GM19452 (cell line): Measurements from ENCODE around the gene CNIH3.
"Not testable (repeated sequence)": the region's sequence is repeated elsewhere in the genome, so short reads cannot be mapped to it uniquely, and the experiment has no call there.

Experiments
- ATAC-seq: cut with Tn5 transposase; IDR thresholded peaks from one replicate; pipeline ENCODE4 v1.9.1; 2021; ENCODE audit not compliant: unreplicated experiment

The CNIH3 gene

DNA sequence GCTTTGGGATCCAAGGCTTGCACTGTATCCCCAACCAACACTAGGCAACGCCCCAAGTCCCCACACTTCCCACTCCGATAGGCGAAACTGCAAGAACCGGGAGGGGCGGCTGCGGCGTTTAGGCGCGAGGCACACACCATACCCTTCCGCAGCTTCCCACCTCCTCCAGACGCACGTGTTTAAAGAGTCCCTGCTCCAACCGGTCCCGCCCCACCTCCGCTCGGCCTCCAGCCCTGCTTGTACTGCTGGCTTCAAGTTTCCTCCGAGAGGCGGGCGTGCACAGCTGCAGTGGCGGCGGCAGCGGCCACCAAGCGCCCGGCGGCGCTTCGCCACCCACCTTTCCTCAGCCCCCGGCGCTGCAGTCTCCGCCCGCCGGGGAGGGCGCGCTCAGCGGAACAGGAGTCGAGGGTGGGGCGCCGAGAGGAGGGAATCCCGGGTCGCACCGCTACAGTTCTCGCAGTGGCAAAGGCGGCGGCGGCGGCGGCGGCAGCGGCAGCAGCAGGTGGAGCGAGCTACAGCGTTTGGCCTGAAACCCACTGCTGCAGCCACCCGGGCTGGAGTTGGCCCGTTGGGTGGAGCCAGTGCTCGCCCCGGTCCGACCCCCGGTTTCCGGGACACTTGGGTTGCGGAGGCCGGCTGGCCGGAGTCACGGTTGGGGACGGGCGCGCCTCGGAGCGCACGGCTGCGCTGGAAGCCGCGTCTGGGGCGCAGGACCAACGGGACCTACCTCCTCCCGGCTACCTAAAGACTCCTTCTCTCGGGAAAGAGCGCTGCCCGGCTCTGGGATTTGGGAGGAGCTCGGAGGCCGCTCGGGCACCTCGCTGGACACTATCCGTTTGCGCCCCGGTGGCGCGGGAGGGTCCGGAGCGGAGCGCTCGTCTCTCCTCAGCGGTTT, at the start of gene CNIH3:
CNIH3 (plus strand) TSS at position 457 of the 895 bp plus-strand sequence. CDS start 858 bp downstream, outside the sequence.
- ATAC-seq, result no peak

DNA sequence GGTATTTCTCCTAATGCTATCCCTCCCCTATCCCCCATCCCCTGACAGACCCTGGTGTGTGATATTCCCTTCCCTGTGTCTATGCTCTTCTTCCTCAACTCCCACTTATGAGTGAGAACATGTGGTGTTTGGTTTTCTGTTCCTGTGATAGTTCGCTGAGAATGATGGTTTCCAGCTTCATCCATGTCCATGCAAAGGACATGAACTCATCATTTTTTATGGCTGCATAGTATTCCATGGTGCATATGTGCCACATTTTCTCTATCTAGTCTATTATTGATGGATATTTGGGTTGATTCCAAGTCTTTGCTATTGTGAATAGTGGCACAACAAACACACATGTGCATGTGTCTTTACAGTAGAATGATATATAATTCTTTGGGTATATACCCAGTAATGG, 49.6 kb upstream of the CNIH3 start:
- ATAC-seq, result not testable (repeated sequence)

DNA sequence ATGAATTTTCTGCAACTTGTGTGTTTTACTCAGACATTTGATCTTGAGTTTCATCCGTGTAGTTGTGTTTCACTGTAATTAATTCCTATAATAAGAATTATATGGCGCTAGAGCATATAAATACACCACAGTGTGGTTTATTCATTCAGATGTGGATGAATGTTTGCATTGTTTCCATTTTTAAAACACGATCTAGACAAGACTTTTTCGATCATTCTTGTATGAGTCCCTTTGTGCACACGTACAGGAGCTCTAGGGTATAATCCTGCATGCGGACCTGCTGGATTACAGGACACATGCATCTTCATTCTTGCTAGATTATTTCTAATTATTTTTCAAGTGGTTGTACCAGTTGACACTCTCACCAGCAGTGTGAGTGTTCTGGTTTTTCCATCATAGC, 46.8 kb upstream of the CNIH3 start:
- no peak for ATAC-seq

DNA sequence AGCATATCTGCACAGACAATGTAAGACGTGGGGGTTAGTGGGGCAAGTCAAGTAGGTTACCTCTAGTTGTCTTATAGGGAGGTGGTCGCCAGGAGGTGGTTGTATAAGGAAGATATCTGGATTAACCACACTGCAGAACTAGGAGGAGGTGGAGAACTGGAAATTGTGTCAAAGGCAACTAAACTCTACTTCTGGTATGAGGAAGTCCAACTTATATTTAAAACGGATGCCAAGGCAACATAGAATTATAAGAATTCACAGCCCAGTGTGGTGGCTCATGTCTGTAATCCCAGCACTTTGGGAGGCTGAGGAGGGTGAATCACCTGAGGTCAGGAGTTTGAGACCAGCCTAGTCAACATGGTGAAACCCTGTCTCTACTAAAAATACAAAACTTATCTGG, 44.1 kb upstream of the CNIH3 start:
- ATAC-seq, result not testable (repeated sequence)

DNA sequence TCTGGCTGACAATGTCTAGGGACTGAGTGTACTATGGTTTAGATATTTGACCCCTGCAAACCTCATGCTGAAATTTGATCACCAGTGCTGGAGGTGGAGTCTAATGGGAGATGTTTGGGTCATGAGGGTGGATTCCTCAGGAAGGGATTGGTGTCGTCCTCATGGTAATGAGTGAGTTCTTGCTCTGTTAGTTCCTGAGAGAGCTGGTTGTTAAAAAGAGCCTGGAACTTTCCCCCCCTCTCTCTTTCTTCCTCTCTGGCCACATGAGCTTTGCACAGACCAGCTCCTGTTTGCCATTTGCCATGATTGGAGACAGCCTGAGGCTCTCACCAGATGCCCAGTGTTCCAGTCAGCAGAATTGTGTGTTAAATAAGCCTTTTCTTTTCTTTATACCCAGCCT, 36.6 kb upstream of the CNIH3 start:
- no peak for ATAC-seq

DNA sequence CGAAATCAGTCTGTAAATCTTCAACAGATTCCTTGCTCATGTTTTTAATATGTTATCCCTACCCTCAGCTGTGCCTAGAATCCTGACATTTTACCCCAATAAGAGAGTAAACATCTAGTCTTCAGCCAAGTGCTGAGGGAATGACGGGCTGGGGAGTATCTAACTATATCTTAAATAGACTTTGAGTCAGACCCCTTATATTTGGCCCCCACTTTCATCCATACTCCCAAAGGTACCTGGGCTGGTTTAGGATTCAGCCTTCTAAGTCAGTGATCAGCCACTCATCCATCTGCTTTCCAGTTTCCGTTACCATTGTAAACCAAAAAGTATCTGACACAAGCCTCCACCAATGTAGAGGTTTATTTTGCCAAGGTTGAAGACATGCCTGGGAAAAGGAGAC, 36.1 kb upstream of the CNIH3 start:
- no peak for ATAC-seq

DNA sequence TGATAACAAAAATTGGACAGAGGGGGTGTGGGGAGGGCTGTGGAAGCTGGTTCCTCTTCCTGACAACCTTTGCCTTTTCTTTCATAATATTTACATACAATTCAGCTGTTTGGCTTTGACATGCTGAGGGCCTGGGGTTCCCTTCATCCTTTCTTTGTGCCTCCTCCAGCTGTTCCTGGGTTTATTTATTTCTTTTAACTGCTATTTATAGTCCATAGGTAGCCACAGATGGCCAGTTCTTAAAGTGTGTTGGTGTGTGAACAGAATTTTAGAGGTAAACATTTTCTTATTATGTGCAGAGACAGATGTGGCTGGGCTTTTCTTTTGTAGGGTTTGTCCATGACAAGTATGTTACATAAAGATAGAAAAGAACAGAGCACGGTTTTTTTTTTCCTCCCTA, 34.1 kb upstream of the CNIH3 start:
- ATAC-seq, result no peak

DNA sequence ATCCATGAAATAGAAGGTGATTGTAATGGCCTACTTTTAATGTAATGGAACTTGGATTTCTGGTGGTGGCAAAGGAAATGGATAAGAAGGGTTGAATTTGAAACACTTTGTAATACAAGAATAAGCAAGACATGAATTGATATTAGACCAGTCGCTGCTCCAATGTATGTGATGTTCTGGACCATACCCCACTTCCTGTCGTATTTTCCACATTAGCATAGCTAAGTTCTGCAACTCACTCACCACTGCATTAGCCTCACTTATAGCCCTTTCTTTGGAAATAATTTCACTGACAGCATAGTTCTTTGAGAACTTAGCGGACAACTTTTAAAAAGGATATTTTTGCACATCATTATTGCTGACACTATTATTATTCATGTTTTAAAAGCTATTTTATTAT, 32.3 kb upstream of the CNIH3 start:
- ATAC-seq, result no peak

DNA sequence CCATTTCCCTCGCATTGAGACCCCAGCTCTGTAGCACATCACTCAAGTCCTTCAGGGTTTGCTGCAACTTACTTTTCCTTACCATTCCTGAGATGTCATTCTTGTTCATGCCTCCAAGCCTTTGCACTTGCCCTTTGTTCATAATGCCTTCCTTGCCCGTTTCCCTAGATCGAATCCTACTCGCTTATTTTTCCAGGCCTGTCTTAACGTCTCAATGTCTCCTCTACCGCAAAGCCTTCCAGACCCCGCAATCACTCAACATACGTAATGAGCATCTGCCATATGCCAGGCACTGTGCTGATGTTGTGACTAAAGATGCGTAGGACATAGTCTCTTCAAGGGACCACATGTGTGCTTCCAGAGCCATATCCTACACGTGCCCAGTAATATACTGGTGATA, 31.1 kb upstream of the CNIH3 start:
- no peak for ATAC-seq

DNA sequence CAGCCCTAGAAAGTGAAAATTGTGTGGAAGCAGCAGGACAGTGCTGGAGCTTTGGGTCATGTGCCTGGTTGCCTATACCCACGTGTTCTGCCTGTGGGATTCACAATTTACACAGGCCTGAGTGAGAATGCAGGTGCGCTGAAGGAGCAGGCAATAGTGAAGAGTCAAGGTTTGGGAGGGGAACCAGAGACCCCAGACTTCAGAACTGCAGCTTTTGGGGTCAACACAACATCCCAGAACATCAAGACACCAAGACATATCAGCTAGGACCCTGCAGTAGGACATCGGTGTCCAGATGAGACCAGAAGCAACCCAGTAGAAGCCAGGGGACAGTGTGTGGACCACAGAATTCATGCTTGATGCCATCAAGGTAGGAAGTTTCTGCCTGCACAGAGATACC, 29.1 kb upstream of the CNIH3 start:
- ATAC-seq, result no peak

DNA sequence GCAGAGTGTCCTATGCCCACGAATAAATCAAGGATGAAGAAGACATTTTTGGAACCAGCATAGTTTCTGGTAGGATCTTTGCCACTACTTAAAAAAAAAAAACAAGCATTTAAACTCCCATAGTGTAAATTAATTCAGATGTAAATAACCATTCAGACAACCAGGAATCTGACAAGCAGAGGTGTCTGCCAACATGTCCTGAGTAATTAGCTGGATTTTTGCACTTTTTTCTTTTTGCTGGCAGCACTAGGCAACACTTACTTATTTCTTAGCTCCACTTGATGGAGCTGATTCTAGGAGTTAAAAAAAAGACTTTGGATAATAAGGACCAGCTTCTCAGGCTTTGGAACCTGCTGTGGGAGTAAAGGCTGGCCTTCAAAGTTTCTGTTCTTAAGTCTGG, 27.6 kb upstream of the CNIH3 start:
- no peak for ATAC-seq

DNA sequence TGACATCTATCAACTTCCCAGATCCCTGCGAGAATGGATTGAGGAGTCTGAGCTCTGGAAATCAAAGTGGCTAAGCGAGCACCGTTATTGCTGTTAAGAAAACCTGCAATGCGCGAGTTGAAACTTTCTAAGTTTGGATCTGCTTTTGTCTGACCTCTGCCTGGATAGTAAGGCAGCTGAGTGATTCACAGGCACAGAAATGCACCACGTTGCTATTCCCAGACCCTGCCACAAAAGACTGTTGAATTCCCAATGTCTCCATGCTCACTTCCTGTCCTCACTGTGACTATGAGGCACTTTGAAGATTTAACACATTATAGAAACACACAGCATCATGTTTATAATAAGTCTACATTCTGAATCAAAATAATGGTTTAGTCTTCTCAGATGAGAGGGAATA, 27.1 kb upstream of the CNIH3 start:
- ATAC-seq, result no peak

DNA sequence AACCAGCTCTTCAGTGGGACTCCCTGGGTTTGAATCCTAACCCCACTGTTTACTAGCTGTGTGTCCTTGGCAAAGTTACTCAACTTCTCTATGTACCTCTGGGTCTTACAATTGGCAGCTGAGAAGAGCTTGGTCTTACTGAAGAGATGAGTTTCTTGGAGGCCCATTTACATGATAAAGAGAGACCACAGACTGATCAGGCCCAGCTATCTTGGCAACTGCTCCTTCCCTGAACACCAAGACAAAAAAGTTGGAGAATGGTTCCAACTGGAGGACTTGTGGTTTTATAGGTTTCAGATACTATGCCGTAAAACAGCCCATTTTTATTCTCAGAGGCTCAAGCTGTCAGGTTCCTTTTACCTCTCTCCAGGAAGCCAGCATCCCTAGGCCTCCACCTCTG, 24.8 kb upstream of the CNIH3 start:
- ATAC-seq, result no peak

DNA sequence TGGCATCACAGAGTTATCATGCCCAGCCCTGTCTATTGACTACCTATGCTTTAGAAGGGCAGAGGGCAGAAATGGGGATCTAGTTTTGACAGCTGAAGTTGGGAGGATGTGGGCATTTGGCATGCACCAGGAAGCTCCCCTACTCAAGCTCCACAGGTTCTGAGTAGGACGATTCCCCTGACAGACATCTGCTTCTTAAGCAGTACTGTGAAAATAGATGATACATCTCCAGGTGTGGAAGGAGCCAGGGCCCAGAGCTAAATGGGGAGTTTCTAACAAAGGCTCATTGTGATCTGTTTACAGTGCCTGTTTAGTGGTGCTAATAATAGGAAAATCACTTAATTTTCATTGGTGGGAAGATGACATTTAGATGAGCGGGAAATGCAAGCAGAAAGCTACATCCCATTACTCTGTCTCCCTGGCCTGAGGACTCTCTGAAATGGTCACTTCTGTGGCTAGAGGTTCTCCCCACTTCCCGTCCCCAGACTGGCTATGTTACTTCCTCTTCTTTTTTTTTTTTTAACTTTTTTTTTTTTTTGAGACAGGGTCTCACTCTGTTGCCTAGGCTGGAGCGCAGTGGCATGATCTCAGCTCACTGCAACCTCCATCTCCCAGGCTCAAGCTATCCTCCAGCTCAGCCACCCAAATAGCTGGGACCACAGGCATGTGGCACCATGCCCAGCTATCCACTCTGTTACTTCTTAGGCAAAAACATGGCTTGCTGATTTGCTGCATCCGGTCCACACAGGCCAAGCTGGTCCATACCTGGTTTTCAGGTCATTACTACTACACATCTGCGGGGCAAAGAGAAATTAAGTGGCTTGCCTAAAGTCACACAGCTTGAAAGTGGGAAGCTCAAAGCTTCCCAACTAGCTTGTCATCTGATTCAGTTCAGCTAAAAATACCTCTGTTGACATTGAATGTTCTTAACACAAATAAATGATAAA, 23.2 kb upstream of the CNIH3 start:
- ATAC-seq, result no peak

DNA sequence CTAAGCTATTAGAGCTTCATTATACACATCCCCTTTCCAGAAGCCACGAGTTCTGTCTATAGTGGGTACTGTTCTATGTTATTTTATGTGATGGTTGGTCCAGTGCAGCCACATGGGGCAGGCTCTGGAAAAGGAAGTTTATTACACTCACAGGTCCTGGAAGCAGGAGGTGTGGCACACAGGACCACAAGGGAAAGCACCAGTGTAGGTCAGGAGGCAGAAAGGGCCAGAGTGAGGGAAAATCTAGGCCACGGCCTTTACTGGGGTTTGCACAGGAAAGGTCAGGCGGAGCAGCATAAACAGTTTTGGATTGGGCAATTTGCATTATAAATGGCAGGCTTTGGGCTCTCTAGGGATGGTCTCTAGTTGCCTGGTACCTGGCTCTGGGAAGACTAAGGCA, 21.8 kb upstream of the CNIH3 start:
- ATAC-seq, result no peak

DNA sequence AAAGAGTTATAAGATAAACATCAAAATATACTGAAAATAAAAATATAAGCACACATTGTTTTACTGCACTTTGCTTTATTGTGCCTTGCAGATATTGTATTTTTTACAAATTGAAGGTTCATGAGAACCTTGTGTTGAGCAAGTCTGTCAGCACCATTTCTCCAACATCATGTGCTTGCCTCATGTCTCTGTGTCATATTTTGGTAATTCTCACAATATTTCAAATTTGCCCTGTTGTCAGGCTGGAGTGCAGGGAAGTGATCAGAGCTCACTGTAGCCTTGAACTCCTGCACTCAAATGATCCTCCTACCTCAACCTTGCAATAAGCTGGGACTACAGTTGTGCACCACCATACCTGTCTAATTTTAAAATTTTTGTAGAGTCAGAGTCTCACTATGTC, 21.3 kb upstream of the CNIH3 start:
- no peak for ATAC-seq

DNA sequence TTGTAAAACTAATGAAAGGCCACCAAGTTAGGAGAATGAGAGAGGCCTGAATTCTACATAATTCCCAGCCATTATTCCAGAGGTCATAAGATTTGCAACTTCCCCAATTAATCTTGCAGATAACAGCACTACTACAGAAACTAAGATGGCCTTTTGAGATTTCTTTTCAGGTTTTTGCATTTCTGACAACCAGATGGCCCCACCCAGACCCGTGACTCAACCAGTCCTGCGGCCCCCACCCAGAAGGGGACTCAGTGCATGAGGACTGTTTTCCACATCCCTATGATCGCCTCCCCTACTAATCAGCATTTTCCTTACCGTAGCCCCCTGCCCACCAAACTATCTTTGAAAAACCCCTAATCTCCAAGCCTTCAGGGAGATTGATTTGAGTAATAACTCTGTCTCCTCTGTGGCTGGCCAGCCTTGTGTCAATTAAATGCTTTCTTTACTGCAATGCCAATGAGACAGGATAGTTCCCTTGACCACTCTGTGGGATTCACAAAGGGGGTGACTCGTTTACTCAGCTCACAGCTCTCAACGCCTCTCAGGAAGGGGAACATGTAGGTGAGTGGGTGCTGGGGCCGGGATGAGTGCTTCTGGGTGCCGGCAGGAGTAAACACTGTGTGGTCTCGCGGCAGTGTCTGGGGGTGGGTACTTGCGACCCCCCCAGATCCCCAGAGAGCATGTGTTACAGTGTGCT, 10.5 kb upstream of the CNIH3 start:
- no peak for ATAC-seq

DNA sequence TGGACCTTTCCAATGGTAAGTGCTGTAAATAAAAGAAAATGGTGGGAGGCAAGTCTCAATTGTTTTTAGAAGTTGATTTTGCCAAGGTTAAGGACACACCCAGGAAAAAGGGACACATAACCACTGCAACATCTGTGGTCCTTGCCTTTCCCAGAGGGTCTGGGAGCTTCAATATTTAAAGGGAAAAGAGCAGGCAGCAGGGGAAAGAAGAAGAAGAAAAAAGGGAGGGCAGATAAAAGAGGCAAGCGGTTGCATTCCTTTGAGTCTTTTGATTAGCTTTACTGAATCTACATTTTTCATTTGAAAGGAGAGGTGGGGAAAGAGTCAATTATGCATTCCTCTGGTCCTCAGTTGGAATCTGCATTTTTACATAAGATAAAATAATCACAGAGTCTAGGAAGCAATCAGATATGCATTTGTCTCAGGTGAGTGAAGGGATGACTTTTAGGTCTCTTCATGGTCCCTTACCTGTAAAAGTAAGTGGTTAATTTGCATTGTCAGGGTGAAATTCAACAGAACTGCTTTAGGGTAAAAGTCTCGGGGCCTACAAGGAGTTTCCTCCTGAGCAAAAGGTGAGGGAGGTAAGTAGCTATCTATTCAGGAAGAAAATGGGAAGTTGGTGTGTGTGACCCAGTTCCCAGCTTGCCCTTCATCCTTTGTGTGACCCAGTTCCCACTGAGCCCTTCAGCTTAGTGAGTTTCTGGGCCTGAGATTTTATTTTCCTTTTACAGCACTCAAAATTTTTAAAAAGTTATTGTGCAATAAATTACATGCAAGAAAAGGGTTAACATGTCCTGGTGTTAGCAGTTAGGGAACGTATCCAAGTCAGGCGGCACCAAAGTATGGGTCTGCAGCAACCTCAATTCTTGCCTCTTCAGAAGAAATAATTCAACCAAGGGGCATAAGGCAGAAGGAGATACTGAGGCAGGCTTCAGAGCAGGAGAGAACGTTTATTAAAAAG, 8.6 kb upstream of the CNIH3 start:
- ATAC-seq, result no peak

DNA sequence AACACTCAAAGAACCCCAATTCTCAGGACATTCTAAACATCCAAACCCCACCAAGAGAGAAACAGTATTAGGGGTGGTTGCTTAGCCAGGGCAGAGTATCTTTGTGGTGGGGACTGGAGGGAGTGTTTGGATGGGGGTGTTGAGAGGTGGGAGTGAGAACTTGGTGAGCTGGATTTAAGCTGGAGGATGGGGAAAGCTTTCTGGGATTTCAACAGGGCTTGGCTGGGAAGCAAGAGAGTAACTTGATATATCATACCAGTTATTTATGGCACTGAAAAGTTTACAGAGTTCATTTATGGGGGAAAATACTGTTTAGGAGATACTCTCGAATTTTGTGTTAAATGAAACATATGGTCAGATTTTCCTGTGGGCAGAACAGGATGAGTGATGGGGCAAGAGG, 6.8 kb upstream of the CNIH3 start:
- ATAC-seq, result no peak

DNA sequence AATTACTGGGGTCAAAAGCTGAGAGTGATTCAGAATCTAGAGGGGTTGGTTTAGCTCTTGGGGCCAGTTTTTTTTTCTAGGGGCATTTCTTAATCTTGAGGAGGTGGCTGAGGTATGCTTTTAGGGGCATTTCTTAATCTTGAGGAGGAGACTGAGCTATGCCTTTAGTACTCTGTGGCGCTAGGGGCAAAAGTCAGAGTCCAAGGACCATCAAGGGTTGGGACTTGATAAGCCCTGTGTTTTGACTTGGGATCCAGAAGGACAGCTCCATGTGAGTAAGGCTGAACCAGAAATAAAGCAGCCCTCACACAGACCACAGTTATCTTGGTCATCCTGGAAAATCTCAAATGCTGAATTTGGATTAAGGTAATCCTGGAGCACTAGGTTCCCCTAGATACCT, 3.9 kb upstream of the CNIH3 start:
- ATAC-seq, result no peak
